Measurements from ENCODE around the gene MORN1.

Gene MORN1

DNA sequence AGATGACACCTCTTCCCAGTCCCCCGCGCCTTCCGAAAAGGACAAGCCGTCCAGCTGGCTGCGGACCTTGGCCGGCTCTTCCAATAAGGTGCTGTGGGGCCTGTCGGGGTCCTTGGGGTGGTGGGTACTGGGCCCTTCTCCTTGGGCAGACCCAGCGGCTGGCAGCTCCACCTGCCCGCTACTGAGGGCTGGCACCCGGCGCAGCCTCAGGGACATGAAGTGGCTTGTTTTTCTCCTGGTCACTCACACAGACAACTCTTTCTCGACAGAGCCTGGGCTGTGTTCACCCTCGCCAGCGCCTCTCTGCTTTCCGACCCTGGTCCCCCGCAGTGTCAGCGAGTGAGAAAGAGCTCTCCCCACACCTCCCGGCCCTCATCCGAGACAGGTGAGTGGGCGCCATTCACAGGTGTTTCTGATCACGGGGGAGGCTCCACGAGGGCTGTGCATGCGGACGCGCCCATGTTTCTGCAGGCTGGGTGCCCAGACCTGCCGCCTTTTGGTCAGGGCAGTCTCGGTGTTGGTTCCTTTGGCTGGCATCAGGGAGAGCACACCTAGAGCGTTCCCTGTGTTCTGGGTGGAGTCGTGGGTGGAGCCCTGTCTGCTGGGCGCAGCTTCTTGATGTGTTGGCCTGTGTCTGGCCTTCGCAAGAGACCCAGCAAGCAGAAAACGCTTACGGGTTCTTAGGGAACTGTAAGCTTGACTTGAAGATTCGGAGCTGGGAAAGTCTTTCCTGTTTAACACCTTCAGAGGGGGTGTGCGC, 88.2 kb downstream of the MORN1 start:
- DNase-seq (ENCODE audit: low spot score): no peak
- TF ChIP-seq, protein P1, sequence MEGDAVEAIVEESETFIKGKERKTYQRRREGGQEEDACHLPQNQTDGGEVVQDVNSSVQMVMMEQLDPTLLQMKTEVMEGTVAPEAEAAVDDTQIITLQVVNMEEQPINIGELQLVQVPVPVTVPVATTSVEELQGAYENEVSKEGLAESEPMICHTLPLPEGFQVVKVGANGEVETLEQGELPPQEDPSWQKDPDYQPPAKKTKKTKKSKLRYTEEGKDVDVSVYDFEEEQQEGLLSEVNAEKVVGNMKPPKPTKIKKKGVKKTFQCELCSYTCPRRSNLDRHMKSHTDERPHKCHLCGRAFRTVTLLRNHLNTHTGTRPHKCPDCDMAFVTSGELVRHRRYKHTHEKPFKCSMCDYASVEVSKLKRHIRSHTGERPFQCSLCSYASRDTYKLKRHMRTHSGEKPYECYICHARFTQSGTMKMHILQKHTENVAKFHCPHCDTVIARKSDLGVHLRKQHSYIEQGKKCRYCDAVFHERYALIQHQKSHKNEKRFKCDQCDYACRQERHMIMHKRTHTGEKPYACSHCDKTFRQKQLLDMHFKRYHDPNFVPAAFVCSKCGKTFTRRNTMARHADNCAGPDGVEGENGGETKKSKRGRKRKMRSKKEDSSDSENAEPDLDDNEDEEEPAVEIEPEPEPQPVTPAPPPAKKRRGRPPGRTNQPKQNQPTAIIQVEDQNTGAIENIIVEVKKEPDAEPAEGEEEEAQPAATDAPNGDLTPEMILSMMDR (conservative IDR thresholded peaks at IDR 0.05; ENCODE audit: low read depth): no peak
- CTCF ChIA-PET: interaction anchor here (1.2 kb wide), 1 partner anchor 12 kb away, joined by 5 read pairs; no protein-coding TSS in a partner anchor
- peak overlapping the region; percentile 67 for H3K27ac ChIP-seq
- POLR2A ChIA-PET (ENCODE audit: low non-redundant PET): no interaction called here

DNA sequence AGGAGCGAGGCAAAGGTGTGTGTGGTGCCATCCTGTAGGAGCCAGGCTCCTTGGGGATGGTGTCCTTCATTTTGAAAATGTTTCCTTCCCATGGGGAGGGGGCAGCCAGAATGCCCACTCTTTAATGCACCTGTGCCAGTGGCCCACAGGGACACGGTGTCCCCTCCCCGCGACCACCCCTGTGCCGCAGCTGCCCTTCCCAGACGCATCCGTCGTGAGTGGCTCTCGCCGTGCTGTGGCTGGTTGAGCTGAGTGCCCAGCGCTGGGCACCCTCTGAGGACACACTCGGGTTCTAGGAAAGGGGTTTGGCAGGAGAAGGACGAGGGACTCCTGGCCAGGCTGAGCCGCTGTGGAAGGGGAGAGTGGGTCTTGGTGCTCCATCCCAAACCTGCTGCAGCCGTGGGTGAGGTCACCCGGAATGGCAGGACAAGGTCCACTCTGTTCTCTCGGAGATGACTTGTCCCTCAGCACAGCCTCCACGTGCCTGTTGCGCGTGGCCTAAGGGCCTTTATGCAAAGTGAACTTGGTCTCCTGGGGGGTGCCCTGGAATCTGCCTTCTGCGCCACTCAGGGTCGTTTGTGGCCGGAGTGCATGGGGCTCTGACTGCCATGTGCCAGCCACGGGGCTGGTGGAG, 88.9 kb downstream of the MORN1 start:
- peak overlapping the region; percentile 67 for H3K27ac ChIP-seq
- no peak for DNase-seq (ENCODE audit: low spot score)
- CTCF ChIA-PET: no interaction called here
- POLR2A ChIA-PET (ENCODE audit: low non-redundant PET): no interaction called here
- TF ChIP-seq, protein P1 (conservative IDR thresholded peaks at IDR 0.05; ENCODE audit: low read depth): no peak

DNA sequence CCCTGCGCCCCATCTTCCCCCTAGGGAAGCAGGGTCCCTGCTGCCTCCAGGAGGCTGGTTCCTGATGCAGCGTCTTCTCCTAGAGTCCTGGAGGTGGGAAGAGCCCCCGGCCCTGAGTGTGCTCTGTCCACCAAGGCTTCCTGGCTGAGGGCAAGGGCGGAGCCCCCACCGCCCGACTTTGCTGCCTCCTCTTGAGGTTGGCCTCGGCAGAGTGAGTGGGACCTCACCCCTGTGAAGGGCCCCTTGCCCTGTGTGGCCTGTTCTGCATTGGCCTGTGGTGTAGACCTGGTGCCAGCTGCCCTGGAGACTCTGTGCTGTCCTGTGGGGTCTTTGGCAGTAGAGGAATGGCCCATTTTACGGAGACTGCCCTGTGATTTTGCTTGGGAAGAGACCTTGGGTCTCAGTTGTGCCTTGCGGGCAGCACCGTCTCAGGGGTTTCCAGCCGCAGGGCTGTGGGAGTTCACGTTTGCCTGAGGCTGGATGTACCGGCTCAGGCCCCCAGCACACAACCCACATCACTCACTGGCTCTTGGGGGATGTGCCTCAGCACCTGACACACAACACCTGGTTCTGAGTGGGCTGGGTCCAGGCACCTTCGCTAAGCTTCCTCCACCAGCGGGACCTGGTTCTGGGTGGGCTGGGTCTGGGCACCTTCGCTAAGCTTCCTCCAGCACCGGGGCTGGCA, 89.6 kb downstream of the MORN1 start:
- POLR2A ChIA-PET (ENCODE audit: low non-redundant PET): no interaction called here
- no peak for DNase-seq (ENCODE audit: low spot score)
- CTCF ChIA-PET: interaction anchor here (0.9 kb wide), 1 partner anchor 107 kb away, joined by 3 read pairs; the partner anchor contains the start of gene FAAP20
- TF ChIP-seq, protein P1 (conservative IDR thresholded peaks at IDR 0.05; ENCODE audit: low read depth): no peak
- peak overlapping the region; percentile 67 for H3K27ac ChIP-seq

DNA sequence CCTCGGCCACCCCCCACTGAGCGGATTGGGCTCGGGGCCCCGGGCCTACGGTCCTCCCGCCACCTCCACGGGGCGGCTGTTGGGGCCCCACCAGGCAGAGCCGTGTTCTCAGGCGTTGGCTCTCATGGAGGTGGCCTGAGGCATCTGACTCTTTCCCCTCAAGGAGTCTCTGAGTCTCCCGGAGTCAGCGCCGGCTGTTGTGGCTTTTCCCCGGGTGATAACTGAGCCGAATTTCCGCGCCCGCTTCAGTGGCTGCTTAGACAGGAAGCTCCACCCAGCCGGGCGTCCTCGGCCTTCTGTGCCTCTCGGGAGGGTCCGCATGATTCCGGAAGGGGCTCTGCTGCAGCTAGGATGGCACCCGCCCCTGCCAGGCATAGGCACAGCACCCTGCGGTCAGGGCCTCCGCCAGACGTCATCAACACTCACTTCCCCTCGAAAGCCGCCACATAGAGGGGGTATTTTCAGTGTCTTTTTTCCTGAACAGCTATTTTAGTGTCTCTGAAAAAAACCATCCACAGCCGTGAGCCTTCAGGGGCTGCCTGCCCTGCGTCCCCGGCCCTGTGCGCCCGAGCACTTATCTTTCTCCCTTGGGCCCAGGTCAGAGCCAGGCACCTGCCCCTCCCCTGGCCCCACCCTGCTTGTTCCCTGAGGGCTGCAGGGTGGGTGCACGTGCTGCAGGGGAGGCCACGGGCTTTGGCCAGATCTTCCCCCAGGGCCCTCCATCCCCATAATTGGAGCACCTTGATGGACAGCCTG, 90.3 kb downstream of the MORN1 start:
- TF ChIP-seq, protein P1 (conservative IDR thresholded peaks at IDR 0.05; ENCODE audit: low read depth): no peak
- POLR2A ChIA-PET (ENCODE audit: low non-redundant PET): no interaction called here
- no peak for DNase-seq (ENCODE audit: low spot score)
- CTCF ChIA-PET: interaction anchor here (0.9 kb wide), 1 partner anchor 106 kb away, joined by 3 read pairs; the partner anchor contains the start of gene FAAP20
- peak overlapping the region; percentile 67 for H3K27ac ChIP-seq

DNA sequence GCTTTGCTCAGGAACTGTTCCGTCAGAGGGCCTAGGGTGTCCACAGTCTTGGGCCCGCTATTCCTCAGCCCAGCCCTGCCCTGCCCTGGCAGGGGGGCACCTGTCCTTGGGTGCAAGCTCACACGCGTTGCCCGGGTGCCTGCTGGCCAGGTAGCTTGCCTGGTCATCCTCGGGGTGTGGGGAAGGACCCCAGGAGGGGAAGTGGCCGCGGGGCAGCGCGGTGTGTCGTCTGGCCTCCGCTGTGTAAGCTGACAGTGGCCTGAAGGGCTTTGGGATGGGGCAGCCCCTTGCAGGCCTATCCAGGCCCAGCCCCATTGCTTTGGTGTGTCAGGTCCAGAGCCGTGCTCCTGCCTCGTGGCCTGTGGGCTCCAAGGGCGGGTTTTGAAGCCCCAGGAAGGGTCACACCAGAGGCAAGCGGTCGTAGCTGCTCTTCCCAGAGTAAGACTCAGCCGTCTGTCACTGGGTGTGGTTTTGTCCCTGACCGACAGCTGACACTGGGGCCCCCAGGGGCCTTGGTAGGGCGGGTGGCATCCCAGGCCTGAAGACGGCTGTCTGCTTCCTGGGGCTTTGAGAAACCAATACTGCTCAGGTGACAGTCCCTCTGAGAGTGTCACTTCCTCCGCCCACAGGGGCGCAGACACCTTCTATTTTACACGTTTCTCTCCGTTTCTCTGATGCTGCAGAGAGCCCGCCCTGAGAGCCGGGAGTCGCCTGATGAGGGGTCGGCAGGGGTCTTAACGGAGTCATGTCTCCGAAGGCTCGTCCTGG, 91.2 kb downstream of the MORN1 start:
- TF ChIP-seq, protein P1 (conservative IDR thresholded peaks at IDR 0.05; ENCODE audit: low read depth): no peak
- ChIA-PET POLR2A (ENCODE audit: low non-redundant PET) (no interaction called here), CTCF (interaction anchor here (0.9 to 1.1 kb wide), 2 partner anchors 12 to 93 kb away, joined by 3 read pairs; no protein-coding TSS in a partner anchor)
- DNase-seq (ENCODE audit: low spot score): no peak
- peak overlapping the region; percentile 67 for H3K27ac ChIP-seq

Data from RWPE1 (cell line).